ENCODE measurements around the gene GMFB.

GRCh38 chr14:54533100-54533499 lies 44.3 kb upstream of the GMFB start:
- no peak for TF ChIP-seq EZH2 (IDR thresholded peaks at IDR 0.05; ENCODE audit: borderline replicate concordance, insufficient read depth, low read length, poor library complexity, severe bottlenecking)
- TF ChIP-seq CTCF (IDR thresholded peaks at IDR 0.05; ENCODE audit: poor library complexity, severe bottlenecking): no peak

Measured in neural cell (in vitro differentiated cells).